Mesenchymal stem cell (in vitro differentiated cells and primary cell): ENCODE measurements around the gene S100A13.

Experiments
- DNase-seq: peaks from one replicate; pipeline ENCODE4 v3.0.0-alpha.2; 2013
- H2AFZ ChIP-seq: one replicate; pipeline ENCODE4 v1.6.1; 2013; ENCODE audit warnings: low read depth, mild to moderate bottlenecking, control low read depth, inconsistent platforms, low read length, moderate library complexity
- H2AK5ac ChIP-seq: 2 replicates; pipeline ENCODE4 v1.6.1; 2013; ENCODE audit warnings: low read length, moderate library complexity, mild to moderate bottlenecking, inconsistent platforms; ENCODE audit not compliant: severe bottlenecking
- H2BK120ac ChIP-seq: one replicate; pipeline ENCODE4 v1.6.1; 2013; ENCODE audit warnings: low read depth, mild to moderate bottlenecking, inconsistent platforms, low read length, moderate library complexity
- H2BK12ac ChIP-seq, 2 experiments: one replicate each; pipeline ENCODE4 v1.6.1; 2013; ENCODE audit warnings: inconsistent platforms in 2 of 2, low read length in 2 of 2, mild to moderate bottlenecking in 2 of 2, moderate library complexity in 2 of 2, control low read depth in 1 of 2
- H2BK15ac ChIP-seq: one replicate; pipeline ENCODE4 v1.6.1; 2013; ENCODE audit warnings: mild to moderate bottlenecking, low read depth, inconsistent platforms; ENCODE audit not compliant: poor library complexity, severe bottlenecking
- H2BK5ac ChIP-seq: 2 replicates; pipeline ENCODE4 v1.6.1; 2013; ENCODE audit warnings: low read depth, mild to moderate bottlenecking, low read length, control low read depth, inconsistent platforms; ENCODE audit not compliant: poor library complexity, severe bottlenecking
- H3K14ac ChIP-seq, 2 experiments: one replicate each; pipeline ENCODE4 v1.6.1; 2013; ENCODE audit warnings: inconsistent platforms in 2 of 2, low read length in 2 of 2, control low read depth in 1 of 2, mild to moderate bottlenecking in 1 of 2, moderate library complexity in 1 of 2
- H3K18ac ChIP-seq, 2 experiments: one replicate each; pipeline ENCODE4 v1.6.1; 2013; ENCODE audit warnings: inconsistent platforms in 2 of 2, low read length in 2 of 2, control low read depth in 1 of 2, low read depth in 1 of 2, mild to moderate bottlenecking in 1 of 2
- H3K23ac ChIP-seq, 2 experiments: one replicate each; pipeline ENCODE4 v1.6.1; 2013; ENCODE audit warnings: inconsistent platforms in 2 of 2, low read length in 2 of 2, mild to moderate bottlenecking in 2 of 2, moderate library complexity in 2 of 2, control low read depth in 1 of 2
- H3K27ac ChIP-seq: 2 replicates; pipeline ENCODE4 v1.5.1; 2013; ENCODE audit warnings: mild to moderate bottlenecking, moderate library complexity, low read length, control low read depth, inconsistent platforms; ENCODE audit not compliant: poor library complexity, severe bottlenecking
- H3K27me3 ChIP-seq, 2 experiments: 2 replicates each; pipeline versions ENCODE4 v1.6.1 to v1.7.0; 2013; ENCODE audit warnings: low read length in 2 of 2, mild to moderate bottlenecking in 2 of 2, moderate library complexity in 2 of 2, control low read depth in 1 of 2, inconsistent platforms in 1 of 2; ENCODE audit not compliant: control insufficient read depth in 1 of 2, insufficient read depth in 1 of 2
- H3K36me3 ChIP-seq, 2 experiments: 2 replicates each; pipeline versions ENCODE4 v1.6.1 to v1.7.0; 2013; ENCODE audit warnings: low read length in 2 of 2, control low read depth in 1 of 2, inconsistent platforms in 1 of 2, low read depth in 1 of 2, mild to moderate bottlenecking in 1 of 2; ENCODE audit not compliant: insufficient read depth in 2 of 2, control insufficient read depth in 1 of 2
- H3K4ac ChIP-seq, 2 experiments: one replicate each; pipeline ENCODE4 v1.6.1; 2013; ENCODE audit warnings: inconsistent platforms in 2 of 2, low read length in 2 of 2, mild to moderate bottlenecking in 2 of 2, moderate library complexity in 2 of 2, control low read depth in 1 of 2, low read depth in 1 of 2
- H3K4me1 ChIP-seq: 2 replicates; pipeline ENCODE4 v1.6.1; 2013; ENCODE audit warnings: low read depth, low read length, control low read depth; ENCODE audit not compliant: control insufficient read depth, insufficient read depth
- H3K4me2 ChIP-seq: 2 replicates; pipeline ENCODE4 v1.6.1; 2013; ENCODE audit warnings: low read length, mild to moderate bottlenecking, inconsistent platforms; ENCODE audit not compliant: poor library complexity, severe bottlenecking
- H3K4me3 ChIP-seq, 2 experiments: 2 replicates each; pipeline versions ENCODE4 v1.5.1 to v1.7.0; 2013; ENCODE audit warnings: low read length in 2 of 2, mild to moderate bottlenecking in 2 of 2, control low read depth in 1 of 2, low read depth in 1 of 2; ENCODE audit not compliant: insufficient read depth in 1 of 2
- H3K79me1 ChIP-seq: replicated peaks from 2 replicates; pipeline ENCODE4 v1.6.1; 2013; ENCODE audit warnings: mild to moderate bottlenecking, control low read depth, low read length, inconsistent platforms; ENCODE audit not compliant: poor library complexity, severe bottlenecking
- H3K9ac ChIP-seq: 2 replicates; pipeline ENCODE4 v1.7.0; 2013; ENCODE audit warnings: mild to moderate bottlenecking, low read length, moderate library complexity
- H3K9me3 ChIP-seq: 2 replicates; pipeline ENCODE4 v1.7.0; 2013; ENCODE audit warnings: mild to moderate bottlenecking, low read length; ENCODE audit not compliant: control insufficient read depth
- H4K8ac ChIP-seq: one replicate; pipeline ENCODE4 v1.6.1; 2013; ENCODE audit warnings: inconsistent platforms, mild to moderate bottlenecking, low read length, moderate library complexity
- H4K91ac ChIP-seq: one replicate; pipeline ENCODE4 v1.6.1; 2013; ENCODE audit warnings: mild to moderate bottlenecking, low read length, inconsistent platforms
- WGBS: methylation state at CpG from one replicate; pipeline ENCODE4 v1.1.7; 2013; ENCODE audit warnings: mixed read lengths; 5-methylcytosine and 5-hydroxymethylcytosine counted together

S100A13 gene

DNA sequence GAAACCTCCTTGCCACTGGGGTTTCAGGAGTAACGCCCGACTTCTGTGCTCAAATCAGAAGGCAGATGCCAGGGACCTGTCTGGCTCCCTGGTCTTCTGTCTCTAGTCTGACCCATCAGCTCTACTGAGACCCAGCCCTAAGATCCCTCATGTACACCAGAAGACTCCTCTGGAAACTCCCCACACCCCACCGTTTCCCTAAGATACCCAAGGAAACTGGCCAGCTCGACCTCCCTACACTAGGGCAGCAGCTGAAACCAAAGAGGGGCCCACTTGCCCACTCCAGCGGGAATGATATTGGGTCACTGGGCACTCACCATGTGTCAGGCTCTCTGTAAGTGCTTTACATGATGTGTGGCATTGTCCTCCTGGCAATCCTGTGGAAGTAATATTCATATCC is 13.9 kb downstream of the S100A13 start:
- 89% methylated on average over 5 of the region's 5 CpGs for WGBS

GRCh38 chr1:153612755-153613331 is 14.5 kb downstream of the S100A13 start, which contains the start of gene S100A16:
S100A16 (minus strand) TSS chr1:153613137; CDS start chr1:153608151, 4,986 bp downstream.
- Histone ChIP-seq H3K9ac (peak within 1 kb of the TSS; percentile 98), H2BK5ac (peak within 1 kb of the TSS; percentile 93), H2BK12ac (peak within 1 kb of the TSS; percentile 1 to 47), H3K36me3 (peaks cover 7 to 12% of the 10 kb centered on the region in 2 experiments), H3K4me2 (peak within 1 kb of the TSS; percentile 76), H3K18ac (peak within 1 kb of the TSS; percentile 42 to 80), H2AFZ (no peak within 1 kb of the TSS), H3K14ac (no peak within 1 kb of the TSS), H3K27ac (peak within 1 kb of the TSS; percentile 95), H2AK5ac (peak within 1 kb of the TSS; percentile 98), H3K4ac (peak within 1 kb of the TSS; percentile 63 to 83), H3K27me3 (no peaks in the 10 kb centered on the region), H2BK15ac (peak within 1 kb of the TSS; percentile 73), H4K8ac (peak within 1 kb of the TSS; percentile 65), H3K4me1 (peaks cover 51% of the 10 kb centered on the region), H4K91ac (peak within 1 kb of the TSS; percentile 66), H3K9me3 (no peaks in the 10 kb centered on the region), H3K23ac (no peak within 1 kb of the TSS), H3K79me1 (no peaks in the 10 kb centered on the region), H2BK120ac (peak within 1 kb of the TSS; percentile 81), H3K4me3 (peak within 1 kb of the TSS; percentile 67 to 98)
- peak; percentile 44 for DNase-seq
- 33% methylated on average over 5 of the region's 9 CpGs for WGBS

More for the DNA sequence above, 13.9 kb downstream of the S100A13 start:
- Histone ChIP-seq H3K18ac (peak overlapping the region in 1 of 2 experiments; percentile 42), H2BK120ac (peak overlapping the region; percentile 81), H2BK5ac (peak overlapping the region; percentile 93), H3K14ac (no peak overlapping the region), H2AFZ (no peak overlapping the region), H3K4me1 (peaks cover 45% of the 10 kb centered on the region), H2AK5ac (peak overlapping the region; percentile 96), H3K36me3 (peaks cover 6 to 12% of the 10 kb centered on the region in 2 experiments), H4K8ac (no peak overlapping the region), H2BK12ac (peak overlapping the region in 1 of 2 experiments; percentile 47), H4K91ac (peak overlapping the region; percentile 23), H3K23ac (no peak overlapping the region), H3K9ac (peak overlapping the region; percentile 98), H3K4me2 (peak overlapping the region; percentile 61), H3K4me3 (peak overlapping the region; percentile 10 to 98), H3K4ac (no peak overlapping the region), H3K27me3 (no peaks in the 10 kb centered on the region), H3K9me3 (no peaks in the 10 kb centered on the region), H3K79me1 (no peaks in the 10 kb centered on the region), H2BK15ac (peak overlapping the region; percentile 62), H3K27ac (peak overlapping the region; percentile 95)
- DNase-seq, result no peak

DNA sequence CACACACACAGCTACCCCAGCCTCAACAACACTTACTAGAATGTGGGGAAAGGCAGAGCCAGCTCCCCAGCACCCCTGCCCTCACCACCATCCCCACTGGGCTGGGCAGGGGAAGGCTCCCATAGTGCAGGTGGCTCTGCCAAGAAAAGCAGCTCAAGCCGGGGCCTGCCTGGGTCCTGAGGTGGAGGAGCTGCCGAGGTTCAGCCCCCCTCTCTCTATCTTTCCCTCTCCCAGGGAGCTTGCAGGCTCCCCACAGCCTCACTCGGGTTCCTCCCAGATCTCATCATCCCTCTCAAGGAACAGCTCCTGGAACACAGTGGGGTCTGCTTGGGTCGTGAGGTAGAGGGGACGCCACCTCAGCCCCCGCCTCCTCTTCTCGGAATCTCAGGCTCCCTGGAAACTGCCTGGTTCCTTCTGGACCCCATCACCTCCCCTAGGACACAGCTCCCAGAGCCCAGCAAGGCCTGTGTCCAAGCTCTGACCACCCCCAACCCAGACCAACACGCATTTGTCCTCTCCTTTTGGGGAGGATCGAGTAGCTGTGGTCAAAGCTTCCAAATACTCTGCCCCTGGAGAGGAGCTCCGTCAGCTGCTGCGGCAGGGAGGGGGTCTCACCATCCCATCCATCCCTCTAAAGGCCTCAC is 15.1 kb downstream of the S100A13 start:
- Histone ChIP-seq H2BK5ac (peak overlapping the region; percentile 93), H3K9me3 (no peaks in the 10 kb centered on the region), H3K9ac (peak overlapping the region; percentile 98), H3K14ac (no peak overlapping the region), H3K4me2 (peak overlapping the region; percentile 76), H2AFZ (no peak overlapping the region), H3K4me3 (peak overlapping the region; percentile 67 to 98), H2AK5ac (peak overlapping the region; percentile 98), H3K23ac (no peak overlapping the region), H3K4me1 (peaks cover 54% of the 10 kb centered on the region), H3K18ac (peak overlapping the region; percentile 24 to 80), H2BK120ac (peak overlapping the region; percentile 81), H4K91ac (peak overlapping the region; percentile 66), H2BK15ac (peak overlapping the region; percentile 73), H3K27ac (peak overlapping the region; percentile 95), H3K36me3 (peaks cover 13 to 17% of the 10 kb centered on the region in 2 experiments), H3K79me1 (peaks cover 4% of the 10 kb centered on the region), H2BK12ac (peak overlapping the region; percentile 0 to 1), H3K4ac (peak overlapping the region; percentile 63 to 83), H3K27me3 (no peaks in the 10 kb centered on the region), H4K8ac (peak overlapping the region; percentile 65)
- WGBS, result 77% methylated on average over 11 of the region's 11 CpGs
- no peak for DNase-seq

DNA sequence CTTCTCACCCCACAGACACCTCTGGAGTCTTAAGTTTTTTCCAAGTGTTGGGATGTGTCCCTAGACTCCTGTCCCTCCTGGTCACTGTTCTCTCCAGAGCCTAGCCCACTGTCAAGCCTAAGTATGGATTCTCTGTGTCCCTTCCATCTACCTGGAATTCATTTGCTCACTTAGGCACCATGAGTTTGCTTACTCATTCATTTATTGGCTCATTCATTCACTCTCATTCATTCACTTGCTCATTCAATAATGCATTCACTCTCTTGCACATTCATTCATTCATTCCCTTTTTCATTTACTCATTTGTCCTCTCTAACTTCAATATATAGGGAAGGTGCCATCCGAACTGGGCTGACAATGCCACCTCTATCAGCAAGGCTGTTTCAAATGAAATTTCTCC is 15.9 kb downstream of the S100A13 start:
- no peak overlapping the region for H3K14ac ChIP-seq
- H3K4me3 ChIP-seq, result peak overlapping the region; percentile 67 to 98
- peak overlapping the region; percentile 98 for H3K9ac ChIP-seq
- H2BK15ac ChIP-seq, result no peak overlapping the region
- no peak overlapping the region for H2BK120ac ChIP-seq
- peak overlapping the region; percentile 48 for H2AK5ac ChIP-seq
- no peak overlapping the region for H4K8ac ChIP-seq
- H3K79me1 ChIP-seq, result peaks cover 10% of the 10 kb centered on the region
- WGBS, result 95% methylated on average over 1 of the region's 1 CpG
- H3K27me3 ChIP-seq, result no peaks in the 10 kb centered on the region
- no peak overlapping the region for H3K23ac ChIP-seq
- no peak overlapping the region for H2BK12ac ChIP-seq
- no peak for DNase-seq
- H3K4me1 ChIP-seq, result peaks cover 54% of the 10 kb centered on the region
- peak overlapping the region; percentile 76 for H3K4me2 ChIP-seq
- H3K4ac ChIP-seq, result no peak overlapping the region
- H3K9me3 ChIP-seq, result no peaks in the 10 kb centered on the region
- H2AFZ ChIP-seq, result no peak overlapping the region
- peaks cover 22 to 25% of the 10 kb centered on the region in 2 experiments for H3K36me3 ChIP-seq
- H3K18ac ChIP-seq, result no peak overlapping the region
- H3K27ac ChIP-seq, result peak overlapping the region; percentile 95
- H2BK5ac ChIP-seq, result peak overlapping the region; percentile 51
- no peak overlapping the region for H4K91ac ChIP-seq
